ENCODE data around the gene ESF1.

Gene ESF1

GRCh38 chr20:13671916-13672378, 112.8 kb downstream of the ESF1 start:
- Histone ChIP-seq H3K4me2 (ENCODE audit: low read length) (peak overlapping the region; percentile 6), H3K27me3 (ENCODE audit: control insufficient read depth, insufficient read depth, low read length) (peaks cover 3% of the 10 kb centered on the region), H3K9ac (ENCODE audit: low read depth, low read length) (no peak overlapping the region), H3K4me1 (ENCODE audit: control insufficient read depth, insufficient read depth, low read length) (peaks cover 15% of the 10 kb centered on the region), H3K4me3 (ENCODE audit: low read length) (no peak overlapping the region), H3K9me3 (replicated peaks; ENCODE audit: low read length) (no peaks in the 10 kb centered on the region), H3K36me3 (ENCODE audit: insufficient read depth, low read length) (no peaks in the 10 kb centered on the region)

DNA sequence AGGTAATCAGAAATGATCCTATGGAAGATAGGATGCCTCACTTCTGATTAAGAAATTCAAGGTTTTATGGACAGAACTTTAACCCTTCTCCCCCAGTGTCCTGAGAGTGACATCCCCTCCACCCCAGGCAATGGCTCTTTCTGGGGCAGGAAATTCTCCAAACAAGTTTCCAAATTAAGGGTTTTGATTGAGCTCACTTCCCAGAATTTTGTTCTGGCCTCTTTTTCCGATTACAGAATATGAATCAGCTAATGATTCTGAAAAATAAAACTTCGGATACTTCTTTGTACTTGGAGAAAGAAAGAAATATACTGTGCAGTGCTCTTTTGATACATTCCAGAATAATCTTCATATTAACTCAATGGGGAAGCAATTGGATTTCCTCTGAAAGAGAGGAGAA, 113.2 kb downstream of the ESF1 start:
- Histone ChIP-seq H3K9me3 (replicated peaks; ENCODE audit: low read length) (no peaks in the 10 kb centered on the region), H3K4me3 (ENCODE audit: low read length) (no peak overlapping the region), H3K36me3 (ENCODE audit: insufficient read depth, low read length) (no peaks in the 10 kb centered on the region), H3K27me3 (ENCODE audit: control insufficient read depth, insufficient read depth, low read length) (peaks cover 3% of the 10 kb centered on the region), H3K9ac (ENCODE audit: low read depth, low read length) (no peak overlapping the region), H3K4me2 (ENCODE audit: low read length) (no peak overlapping the region), H3K4me1 (ENCODE audit: control insufficient read depth, insufficient read depth, low read length) (peaks cover 15% of the 10 kb centered on the region)

DNA sequence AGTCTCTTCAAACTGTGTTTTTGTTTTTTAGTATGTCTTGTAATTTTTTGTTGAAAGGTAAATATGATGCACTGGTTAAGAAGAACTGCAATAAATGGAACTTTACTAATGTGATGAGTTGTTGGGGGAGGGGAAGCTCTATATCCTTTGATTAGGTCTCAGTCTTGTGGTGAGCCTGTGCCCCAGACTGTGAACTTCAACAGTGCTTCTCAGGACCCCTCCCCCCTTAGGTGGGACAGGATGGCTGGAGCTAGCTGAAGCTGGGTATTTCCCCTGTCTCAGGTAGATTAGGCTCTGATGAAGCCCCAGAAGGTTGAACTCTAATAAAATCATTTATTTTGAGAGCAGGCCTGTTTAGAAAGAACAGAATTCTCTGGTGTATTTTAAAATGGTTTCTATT, 114.6 kb downstream of the ESF1 start:
- Histone ChIP-seq H3K4me3 (ENCODE audit: low read length) (no peak overlapping the region), H3K36me3 (ENCODE audit: insufficient read depth, low read length) (no peaks in the 10 kb centered on the region), H3K4me2 (ENCODE audit: low read length) (no peak overlapping the region), H3K27me3 (ENCODE audit: control insufficient read depth, insufficient read depth, low read length) (peaks cover 9% of the 10 kb centered on the region), H3K9ac (ENCODE audit: low read depth, low read length) (no peak overlapping the region), H3K4me1 (ENCODE audit: control insufficient read depth, insufficient read depth, low read length) (peaks cover 15% of the 10 kb centered on the region), H3K9me3 (replicated peaks; ENCODE audit: low read length) (no peaks in the 10 kb centered on the region)

DNA sequence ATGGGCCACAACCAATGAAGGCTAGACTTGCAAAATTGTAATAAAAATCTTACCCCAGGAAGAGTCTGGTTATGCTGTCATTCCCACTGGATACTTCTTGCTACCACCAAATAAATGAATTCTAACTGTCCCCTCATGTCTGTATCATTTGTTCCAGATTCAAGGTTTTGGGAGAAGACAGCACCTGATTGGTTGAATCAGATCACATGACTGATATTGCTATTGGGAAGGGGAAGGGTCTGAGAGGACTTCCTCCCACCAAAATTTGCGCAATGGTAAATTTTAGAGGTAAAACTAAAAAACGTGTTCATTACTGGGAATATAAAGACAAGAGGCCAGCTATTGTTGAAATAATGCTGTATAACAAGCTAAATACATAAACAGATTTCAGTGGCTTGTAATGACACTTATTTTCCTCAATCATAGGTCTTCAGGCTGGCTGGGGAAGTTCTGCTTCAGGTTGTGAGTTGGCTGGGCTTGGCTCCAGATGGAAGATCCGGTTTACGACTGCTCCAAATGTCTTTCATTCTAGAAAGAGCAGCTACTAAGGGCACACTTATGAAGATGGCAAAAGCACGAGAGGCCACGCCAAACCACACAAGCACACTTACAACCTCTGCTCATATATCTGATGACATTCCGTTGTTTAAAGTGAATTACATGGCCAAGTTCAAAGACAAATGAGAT, 118.9 kb downstream of the ESF1 start:
- Histone ChIP-seq H3K4me1 (ENCODE audit: control insufficient read depth, insufficient read depth, low read length) (no peaks in the 10 kb centered on the region), H3K4me3 (ENCODE audit: low read length) (no peak overlapping the region), H3K9ac (ENCODE audit: low read depth, low read length) (no peak overlapping the region), H3K4me2 (ENCODE audit: low read length) (no peak overlapping the region), H3K9me3 (replicated peaks; ENCODE audit: low read length) (no peaks in the 10 kb centered on the region), H3K27me3 (ENCODE audit: control insufficient read depth, insufficient read depth, low read length) (peaks cover 22% of the 10 kb centered on the region), H3K36me3 (ENCODE audit: insufficient read depth, low read length) (no peaks in the 10 kb centered on the region)
